Measurements from ENCODE around the gene PROP1.
"Not testable (repeated sequence)": the region's sequence is repeated elsewhere in the genome, so short reads cannot be mapped to it uniquely, and the experiment has no call there.

The PROP1 gene

DNA sequence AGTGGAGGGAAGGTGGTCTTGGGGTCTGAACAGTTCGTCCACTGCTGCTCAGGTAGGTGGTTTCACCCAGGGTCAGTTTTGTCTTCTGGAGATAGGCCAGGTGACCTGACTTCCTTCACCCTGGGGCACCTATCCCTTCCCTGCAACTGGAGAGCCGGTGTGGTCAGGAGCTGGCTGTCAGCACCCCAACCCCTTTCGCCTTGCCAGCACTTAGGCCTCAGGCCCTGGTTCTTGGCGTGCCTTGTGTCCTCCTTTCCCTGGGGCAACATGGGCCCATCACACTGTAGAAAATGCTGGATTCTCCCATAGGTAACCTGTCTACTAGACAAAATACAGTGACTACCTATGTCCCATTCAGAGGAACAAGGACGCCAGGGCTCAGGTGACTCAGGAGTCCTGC lies 13.1 kb downstream of the PROP1 start:
- in situ Hi-C loops (cut with MboI; ENCODE audit: low sequenced_read_pairs) = no loop called here

DNA sequence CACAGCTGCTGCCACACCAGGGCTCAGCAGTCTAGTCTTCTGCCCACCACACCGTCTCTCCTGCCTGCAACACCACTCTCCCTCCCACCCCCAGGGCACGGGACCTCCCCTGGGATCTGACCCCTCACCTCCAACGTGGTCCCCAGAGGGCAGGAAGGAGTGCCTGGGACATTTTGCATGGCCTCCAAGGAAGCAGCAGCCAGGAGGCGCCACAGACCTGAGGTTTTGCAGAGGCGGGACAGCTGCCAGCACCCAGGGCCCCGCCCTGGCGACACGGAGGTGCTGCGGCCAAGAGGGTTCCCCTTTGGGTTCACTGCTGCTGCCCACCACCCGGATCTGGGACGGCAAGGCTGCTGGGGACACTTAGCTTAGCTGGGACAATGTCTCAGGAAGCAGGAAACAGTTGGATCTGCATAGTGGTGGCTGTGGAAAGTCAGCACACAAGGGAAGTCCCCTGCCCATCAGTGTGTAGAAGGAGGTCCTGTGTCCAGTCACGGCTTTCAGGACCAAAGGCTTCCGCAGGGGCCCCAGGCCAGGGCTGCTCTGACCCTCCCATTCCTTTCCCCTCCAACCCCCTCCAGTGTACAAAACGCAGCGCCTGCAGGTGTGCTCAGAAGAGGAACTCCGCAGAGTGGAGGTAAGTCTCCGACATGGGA lies 13.8 kb downstream of the PROP1 start:
- in situ Hi-C loops (cut with MboI; ENCODE audit: low sequenced_read_pairs) = no loop called here

DNA sequence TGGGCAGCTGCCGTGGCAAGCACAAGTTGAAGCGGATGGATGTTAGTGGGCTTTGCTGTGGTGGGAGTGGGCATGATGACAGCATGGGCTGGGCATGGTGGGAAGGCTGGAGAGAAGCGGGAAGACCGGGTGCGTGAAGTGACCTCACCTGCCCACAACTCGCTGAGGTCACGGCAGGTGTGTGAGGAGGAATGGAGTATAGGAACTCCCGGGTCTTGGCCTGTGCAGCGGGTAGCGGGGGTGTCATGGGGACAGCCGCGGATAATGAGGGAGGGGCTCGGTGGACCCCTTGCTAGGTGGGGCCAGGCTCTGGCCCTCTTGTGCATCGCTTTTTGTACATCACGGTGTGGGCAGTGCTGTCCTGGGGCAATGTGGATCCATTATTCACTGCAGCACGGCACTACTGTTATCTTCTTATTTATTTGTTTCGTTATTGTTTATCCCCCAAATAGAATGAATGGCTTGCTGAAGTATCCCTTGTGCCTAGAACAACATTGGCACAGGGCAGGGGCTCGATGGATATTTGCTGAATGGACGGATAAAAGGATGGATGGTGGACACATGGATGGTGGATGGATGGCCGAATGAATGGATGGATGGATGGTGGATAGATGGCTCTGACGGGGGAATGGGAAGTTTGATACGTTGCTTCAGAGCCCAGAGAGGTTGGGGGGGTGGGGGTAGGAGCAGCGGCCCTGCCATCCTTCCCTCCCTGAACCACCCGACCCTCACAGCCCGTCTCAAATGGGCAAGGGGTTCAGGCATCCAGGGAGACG lies 14.6 kb downstream of the PROP1 start:
- in situ Hi-C loops (cut with MboI; ENCODE audit: low sequenced_read_pairs) = no loop called here

DNA sequence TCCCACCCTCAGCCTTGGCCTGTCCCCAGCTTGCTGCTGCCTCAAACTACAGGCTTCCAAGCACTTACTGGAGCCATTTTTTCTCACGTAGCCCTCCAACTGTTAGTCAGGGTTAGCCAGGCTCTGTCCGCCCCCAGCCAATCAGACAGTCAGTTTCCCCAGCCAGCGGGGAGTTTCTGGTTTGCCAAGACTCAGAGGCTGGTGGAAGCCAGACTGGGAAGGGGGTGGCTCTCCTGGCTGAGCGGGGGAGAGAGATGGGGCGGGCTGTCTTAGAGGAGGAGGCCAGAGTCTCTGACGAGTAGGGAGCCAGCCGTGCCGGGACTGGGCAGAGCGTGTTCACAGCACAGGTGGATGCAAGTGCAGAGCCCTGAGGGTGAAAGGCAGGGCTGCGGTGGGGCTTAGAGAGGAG lies 15.3 kb downstream of the PROP1 start:
- in situ Hi-C loops (cut with MboI; ENCODE audit: low sequenced_read_pairs) = no loop called here

DNA sequence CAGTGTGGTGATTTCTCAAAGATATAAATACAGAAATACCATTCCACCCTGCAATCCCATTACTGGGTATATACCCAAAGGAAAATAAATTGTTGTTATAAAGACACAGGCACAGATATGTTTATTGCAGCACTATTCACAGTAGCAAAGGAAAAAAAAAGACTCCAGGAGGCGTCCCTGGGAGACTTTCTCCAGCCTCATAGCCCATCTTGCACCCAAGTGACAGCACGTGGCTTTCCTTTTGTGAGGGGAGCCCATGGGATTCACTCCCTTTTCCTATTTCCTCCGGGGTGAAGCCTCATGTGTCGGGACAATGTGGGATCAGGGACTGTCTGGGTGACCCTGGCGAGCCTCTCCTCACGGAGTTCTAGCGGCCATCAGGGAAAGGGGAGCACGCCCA lies 18.4 kb downstream of the PROP1 start:
- in situ Hi-C loops (cut with MboI; ENCODE audit: low sequenced_read_pairs) = not testable (repeated sequence)

DNA sequence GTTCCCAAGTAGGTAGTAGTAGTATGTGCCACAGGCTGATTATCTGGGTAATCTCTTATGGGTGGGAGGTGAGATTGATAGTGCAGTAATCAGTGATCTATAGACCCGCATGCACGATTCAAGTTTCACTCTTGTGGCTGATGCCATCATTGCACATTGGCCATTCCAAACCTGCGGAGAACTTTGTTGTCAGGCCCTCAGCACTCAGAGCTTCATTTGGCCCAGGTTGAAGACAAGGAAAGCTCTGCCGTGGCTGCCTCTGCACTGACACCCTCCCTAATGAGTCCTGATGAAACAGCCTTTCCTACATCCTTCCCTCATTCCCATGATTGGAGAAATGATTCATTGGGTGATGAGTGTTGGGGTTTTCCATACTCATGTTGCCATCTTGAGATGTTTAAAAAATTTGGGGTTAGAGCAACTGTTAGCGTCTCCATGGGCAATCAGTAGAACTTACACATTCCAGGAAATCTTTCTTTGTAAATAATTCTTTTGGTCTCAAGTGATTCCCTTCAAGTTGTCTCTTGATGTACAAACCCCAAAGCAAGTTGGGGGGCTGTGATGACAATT lies 22.9 kb downstream of the PROP1 start:
- in situ Hi-C loops (cut with MboI; ENCODE audit: low sequenced_read_pairs) = no loop called here

DNA sequence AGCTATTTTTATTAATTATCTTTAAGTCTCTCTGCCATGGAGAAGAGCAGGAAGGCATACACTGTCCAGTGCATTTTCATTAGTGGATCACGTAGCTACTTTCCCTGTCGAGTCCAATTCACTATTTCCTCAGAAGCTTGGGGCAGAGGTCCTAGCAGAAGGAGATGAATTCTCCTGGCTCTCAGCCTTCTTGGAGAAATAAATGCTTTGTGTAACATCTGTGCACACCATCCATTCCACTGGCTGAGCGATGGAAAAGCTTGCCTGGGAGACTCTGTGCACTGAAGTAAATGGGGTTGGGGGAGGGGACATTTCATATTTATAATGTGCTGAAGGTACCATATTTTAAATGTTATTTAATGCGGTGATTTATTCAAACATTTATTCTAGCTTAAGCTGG lies 23.4 kb downstream of the PROP1 start:
- in situ Hi-C loops (cut with MboI; ENCODE audit: low sequenced_read_pairs) = no loop called here

DNA sequence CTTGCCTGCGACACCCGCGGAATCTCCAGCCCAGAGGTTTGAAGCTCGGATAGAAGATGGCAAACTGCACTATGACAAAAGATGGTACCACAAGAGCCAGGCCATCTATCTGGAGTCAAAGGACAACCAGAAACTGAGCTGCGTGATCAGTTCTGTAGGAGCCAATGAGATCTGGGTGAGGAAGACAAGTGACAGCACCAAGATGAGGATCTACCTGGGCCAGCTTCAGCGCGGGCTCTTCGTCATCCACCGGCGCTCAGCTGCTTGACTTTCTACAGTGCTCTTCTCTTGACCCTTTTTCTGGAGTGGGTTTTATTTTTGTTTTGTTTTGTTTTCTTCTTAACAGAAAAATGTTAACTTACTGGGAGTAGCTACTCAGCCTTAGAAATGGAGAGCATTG lies 24.0 kb downstream of the PROP1 start:
- in situ Hi-C loops (cut with MboI; ENCODE audit: low sequenced_read_pairs) = not testable (repeated sequence)

DNA sequence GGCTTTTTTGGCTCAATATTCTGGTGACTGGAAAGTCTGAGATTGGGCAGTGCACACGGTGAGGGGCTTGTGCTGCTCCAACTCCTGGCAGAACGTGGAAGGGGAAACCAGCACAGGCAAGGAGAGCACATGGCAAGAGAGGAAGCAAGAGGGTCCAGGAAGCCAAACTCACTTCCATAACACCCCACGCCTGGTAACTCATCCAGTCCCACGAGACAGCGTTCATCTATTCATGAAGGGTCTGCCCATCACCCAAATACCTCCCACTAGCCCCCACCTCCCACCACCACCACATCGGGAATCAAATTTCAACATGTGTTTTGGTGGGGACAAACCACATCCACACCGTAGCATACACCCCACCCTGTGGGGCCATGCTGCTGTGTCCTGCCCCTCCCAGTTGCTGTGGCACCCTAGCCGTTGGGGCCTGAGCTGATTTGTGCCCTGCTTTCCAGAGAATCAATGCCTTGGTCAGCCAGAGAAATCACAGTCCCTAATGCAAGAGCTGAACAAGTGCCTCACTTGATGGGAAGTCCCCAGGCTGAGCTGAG lies 27.3 kb downstream of the PROP1 start:
- in situ Hi-C loops (cut with MboI; ENCODE audit: low sequenced_read_pairs) = no loop called here

DNA sequence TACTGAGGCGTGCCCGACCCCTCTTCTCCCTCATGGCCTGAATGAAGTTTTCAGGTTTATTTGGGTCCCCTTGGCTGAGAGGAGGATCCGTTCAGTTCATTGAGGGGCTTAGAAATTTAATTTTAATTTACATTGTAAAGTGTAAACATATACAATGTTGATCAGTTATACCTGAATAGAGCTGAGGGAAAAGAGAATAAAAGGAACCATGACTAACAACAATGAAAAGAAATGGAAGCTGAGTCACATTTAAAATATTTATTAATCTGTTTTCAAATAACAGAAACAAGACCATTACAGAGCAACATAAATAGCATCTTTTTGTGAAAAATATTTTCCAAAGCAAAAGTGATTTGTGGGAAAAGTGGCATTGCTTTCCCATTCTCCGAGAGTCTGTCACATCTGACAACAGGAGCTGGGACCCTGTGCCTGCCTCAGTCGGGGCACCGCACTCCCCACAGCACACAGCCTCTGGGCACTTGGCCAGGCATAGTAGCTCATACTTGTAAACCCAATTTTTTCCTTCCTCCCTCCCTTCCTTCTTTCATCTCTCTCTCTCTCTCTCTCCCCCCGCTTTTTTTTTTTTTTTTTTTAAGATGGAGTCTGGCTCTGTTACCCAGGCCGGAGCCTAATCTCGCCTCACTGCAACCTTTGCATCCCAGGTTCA lies 28.7 kb downstream of the PROP1 start:
- in situ Hi-C loops (cut with MboI; ENCODE audit: low sequenced_read_pairs) = no loop called here

DNA sequence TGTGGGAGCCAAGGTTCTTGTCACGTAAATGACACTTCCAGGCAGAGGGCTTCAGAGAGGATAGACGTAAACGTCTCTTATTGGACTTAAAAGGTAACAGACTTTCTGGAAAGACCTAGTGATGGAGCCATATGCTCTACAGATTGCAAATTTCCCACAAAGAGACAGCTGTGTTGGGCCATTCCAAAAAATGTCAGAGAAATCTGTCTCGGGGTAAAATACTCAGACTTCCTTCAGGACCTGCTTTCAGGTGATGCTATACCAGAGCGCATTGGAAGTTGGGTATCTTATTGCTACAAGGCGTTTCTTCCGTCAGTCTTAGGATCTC lies 29.2 kb downstream of the PROP1 start:
- in situ Hi-C loops (cut with MboI; ENCODE audit: low sequenced_read_pairs) = no loop called here

DNA sequence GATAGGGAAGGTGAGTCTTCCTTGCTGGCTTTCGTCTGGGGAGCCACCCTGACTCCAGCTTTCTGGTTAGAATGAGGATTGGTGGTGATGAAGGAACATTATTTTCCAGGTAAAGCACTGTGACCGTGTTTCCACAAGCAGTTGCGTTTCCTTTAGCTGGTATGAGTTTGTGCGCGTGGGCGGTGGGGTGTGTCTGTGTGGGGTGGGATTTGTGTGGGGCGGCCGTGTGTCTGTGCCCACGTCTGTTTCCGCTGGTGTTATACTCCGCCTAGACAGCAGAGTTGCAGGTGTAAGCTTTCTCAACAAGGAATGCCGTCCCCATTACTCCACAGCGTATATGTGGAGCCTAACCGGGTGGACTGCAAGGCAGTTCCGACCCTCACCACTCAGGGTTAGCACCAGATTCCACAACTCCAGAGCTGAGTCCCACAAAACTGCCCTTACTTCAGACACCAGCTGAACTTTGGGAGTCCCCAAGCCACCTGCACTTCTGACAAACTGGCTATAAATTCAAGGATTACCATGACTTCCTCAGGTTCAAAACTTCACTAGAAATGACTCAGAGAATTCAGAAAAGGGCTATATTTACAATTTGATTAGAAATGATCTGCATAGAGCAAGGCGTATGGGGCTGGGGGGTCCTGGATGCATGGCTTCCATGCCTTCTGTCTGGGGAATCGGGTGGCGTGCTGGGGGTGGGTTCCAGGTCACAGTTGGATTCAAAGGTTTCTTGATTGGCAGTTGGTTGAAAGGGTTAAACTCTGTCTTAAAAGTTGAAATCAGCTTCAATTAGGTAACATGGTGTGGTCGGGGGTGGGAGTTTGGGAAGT lies 29.8 kb downstream of the PROP1 start:
- in situ Hi-C loops (cut with MboI; ENCODE audit: low sequenced_read_pairs) = no loop called here

DNA sequence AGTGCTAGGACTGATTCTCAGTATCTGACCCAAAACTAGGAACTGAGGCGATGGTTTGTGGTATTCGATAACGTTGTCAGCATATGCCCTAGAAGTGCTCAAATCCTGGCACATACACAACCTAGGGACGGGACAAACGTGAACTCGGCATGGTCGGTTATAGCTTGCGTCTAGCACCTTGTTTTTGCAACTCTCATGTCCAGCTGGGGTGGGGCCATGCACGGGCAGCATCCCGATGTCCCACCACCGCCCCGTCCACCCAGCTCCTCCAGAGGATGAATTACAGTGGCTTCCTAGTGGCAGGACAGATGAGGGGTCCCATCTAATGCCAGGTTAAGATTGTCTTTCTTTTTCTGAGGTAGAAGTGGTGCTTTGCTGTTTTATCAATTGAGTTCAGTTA lies 31.6 kb downstream of the PROP1 start:
- in situ Hi-C loops (cut with MboI; ENCODE audit: low sequenced_read_pairs) = no loop called here

DNA sequence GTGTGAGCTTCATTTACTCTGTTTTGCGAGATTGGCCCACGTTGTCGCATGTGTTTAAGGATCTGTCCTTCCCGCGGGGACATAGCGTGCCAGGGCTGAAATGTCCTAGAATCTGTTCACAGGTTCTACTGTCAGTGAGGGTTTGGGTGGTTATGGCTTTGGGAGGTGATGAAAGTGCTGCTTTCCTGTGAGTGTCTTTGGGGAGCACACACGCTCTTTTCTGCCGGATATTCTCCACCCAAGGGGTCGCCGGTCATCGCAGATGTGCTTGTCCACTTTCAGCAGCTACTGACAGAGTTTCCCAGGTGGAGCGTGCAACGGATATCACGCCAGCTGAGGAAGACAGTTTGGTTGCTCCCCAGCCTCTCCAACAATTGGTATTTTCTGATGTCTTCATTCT lies 32.1 kb downstream of the PROP1 start:
- in situ Hi-C loops (cut with MboI; ENCODE audit: low sequenced_read_pairs) = no loop called here

DNA sequence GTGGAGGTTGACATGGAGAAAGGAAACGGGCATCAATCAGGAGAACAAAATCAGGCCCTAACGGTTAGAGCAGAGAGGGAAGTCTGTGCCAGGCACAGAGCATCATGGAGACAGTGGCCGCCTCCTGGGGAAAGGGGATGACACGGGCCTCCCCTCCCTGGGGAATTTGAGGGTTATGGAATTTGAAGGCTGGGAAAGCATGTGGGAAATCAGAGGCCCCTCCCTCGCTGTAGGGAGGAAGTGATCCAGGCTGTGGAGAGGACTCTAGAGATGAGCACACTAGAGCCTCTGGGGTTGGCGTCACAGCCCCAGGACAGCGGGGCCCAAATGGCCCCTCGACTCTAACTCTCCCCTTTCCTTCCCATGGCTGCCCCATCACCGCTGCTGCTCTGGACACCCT lies 36.7 kb downstream of the PROP1 start:
- in situ Hi-C loops (cut with MboI; ENCODE audit: low sequenced_read_pairs) = no loop called here

DNA sequence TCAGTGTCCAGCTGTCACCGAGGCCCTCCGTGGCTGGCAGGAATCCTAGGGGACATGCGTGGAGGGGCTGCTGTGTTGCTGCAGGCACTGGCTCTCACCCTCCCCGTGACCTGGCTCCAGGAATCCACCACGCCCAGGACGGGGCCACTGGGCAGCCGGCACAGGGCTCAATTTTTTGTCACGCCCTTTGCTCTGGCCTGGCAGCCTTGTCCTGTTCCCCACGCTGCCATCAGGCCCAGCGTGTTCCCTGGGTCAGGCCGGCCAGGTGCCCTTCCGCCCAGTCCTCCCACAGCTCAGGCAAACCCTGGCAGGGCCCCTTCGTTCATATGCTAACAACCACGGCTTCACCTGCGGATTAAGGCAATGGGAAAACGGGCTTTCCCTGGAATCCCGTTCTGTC lies 37.3 kb downstream of the PROP1 start:
- in situ Hi-C loops (cut with MboI; ENCODE audit: low sequenced_read_pairs) = no loop called here

DNA sequence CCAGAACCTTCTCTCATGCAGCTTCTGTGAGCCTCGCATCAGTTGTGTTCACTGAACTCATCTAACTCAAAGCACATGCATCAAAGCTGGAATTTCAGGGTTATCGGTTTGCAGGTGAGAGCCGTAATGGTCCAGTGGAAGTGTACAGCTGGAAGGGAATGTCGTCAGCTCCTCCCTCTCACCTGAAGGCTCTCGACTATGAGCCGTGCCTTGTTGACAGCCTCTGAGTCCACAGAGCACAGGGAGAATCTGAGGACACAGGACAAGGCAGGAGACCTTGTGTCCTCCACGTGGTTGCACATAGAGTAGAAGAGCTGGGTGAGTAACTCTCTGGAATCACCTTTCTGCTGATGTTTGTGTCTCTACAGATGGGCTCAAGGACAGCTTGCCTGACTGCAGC lies 38.8 kb downstream of the PROP1 start:
- in situ Hi-C loops (cut with MboI; ENCODE audit: low sequenced_read_pairs) = no loop called here

DNA sequence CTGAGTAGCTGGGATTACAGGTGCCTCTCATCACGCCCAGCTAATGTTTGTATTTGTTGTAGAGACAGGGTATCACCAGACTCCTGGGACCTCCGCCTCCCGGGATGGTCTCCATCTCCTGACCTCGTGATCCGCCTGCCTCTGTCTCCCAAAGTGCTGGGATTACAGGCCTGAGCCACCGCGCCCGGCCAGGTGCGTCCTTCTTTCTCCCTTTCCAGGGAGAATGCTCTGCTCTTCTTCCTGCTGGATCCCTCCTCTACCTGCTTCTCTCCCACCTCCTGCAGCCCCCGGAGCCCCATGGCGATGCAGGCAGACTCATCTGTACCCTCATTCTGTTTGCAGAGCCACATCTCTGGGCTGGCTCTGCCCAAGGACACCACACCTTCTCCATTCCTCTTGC lies 42.9 kb downstream of the PROP1 start:
- in situ Hi-C loops (cut with MboI; ENCODE audit: low sequenced_read_pairs) = not testable (repeated sequence)

DNA sequence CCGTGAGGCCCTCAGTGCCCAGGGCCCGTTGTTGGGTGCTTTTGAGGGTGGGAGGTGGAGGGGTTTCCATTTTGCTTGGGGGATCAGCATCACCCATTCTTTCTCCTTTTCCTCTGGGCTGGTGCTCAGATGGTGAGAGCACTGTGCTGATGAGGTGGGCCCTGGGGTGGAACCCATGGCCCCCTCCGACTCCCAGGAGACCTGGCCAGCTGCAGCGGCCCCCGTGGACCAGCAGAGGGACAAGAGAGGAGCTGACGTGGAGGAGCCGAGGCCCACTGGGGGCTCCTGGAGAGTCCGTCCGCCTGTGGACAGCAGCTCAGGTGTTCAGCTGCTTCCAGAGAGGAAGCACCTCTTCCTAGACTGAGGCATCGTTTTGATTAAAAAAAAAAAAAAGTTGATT lies 46.4 kb downstream of the PROP1 start:
- in situ Hi-C loops (cut with MboI; ENCODE audit: low sequenced_read_pairs) = not testable (repeated sequence)

DNA sequence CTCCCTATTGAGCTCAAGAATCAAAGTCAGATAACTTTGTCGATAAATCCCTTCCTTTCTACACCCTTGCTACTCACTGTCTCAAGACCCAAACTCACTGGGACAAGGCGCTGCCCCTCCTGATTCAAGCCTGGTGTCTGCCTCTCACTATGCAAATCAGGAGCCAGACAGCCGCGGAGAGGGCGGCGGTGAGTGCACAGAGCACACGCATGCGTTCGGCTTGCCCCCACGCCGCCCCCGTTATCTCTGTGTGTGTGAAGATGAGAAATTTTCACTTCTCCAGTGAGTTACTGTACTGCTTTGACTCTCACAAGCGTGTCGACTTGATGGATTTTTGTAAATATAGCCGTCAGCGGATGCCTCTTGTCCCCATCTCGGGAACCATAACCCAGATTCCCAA lies 47.0 kb downstream of the PROP1 start:
- in situ Hi-C loops (cut with MboI; ENCODE audit: low sequenced_read_pairs) = not testable (repeated sequence)

DNA sequence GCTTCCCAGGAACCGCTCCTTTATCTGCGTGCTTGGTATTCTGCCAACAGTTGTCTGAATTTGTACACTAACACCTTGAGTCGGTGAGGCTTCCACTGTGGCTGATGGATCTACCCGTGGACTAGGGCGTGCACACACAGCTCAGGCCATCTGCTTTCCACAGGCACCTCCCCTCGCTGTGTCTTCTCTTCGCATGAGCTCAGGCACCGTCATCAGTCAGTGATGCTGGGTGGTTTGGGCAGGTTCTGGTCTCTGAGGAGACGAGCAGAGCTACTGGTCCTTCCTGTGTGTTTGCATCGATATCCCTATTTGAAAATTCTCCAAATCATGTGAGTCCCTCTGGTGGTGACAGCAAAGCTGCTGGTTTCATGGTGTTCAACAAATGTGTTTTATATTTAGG lies 48.1 kb downstream of the PROP1 start:
- in situ Hi-C loops (cut with MboI; ENCODE audit: low sequenced_read_pairs) = not testable (repeated sequence)

Data from hTERT RPE-1 (cell line).